T1000 (cell line): ENCODE results near the gene DNAH9.
A peak's percentile ranks its signal among the peaks of the same experiment; 100 is the strongest.

Source experiments
- DNase-seq: peaks from one replicate; lab custom pipeline; 2025; ENCODE audit warnings: mixed read lengths; lab: John Stamatoyannopoulos, UW

DNAH9 gene

GRCh38 chr17:11601661-11602060 lies 3.4 kb downstream of the DNAH9 start:
- no peak for DNase-seq

GRCh38 chr17:11608396-11608795 lies 10.1 kb downstream of the DNAH9 start:
- DNase-seq: no peak

GRCh38 chr17:11610999-11611566 lies 12.8 kb downstream of the DNAH9 start:
- DNase-seq: no peak

GRCh38 chr17:11612956-11613355 lies 14.7 kb downstream of the DNAH9 start:
- no peak for DNase-seq

- no peak for DNase-seq
These were observed 20.7 kb downstream of the DNAH9 start for GRCh38 chr17:11618861-11619566.

- DNase-seq: no peak
These were observed 24.2 kb downstream of the DNAH9 start for GRCh38 chr17:11622492-11622891.

- no peak for DNase-seq
These were observed 26.7 kb downstream of the DNAH9 start for GRCh38 chr17:11624976-11625375.

- DNase-seq: no peak
These were observed 27.6 kb downstream of the DNAH9 start for GRCh38 chr17:11625878-11626277.

GRCh38 chr17:11627301-11627940 lies 29.2 kb downstream of the DNAH9 start:
- no peak for DNase-seq

- no peak for DNase-seq
These were observed 30.1 kb downstream of the DNAH9 start for GRCh38 chr17:11628374-11628773.

- DNase-seq: no peak
These were observed 30.6 kb downstream of the DNAH9 start for GRCh38 chr17:11628831-11629230.

GRCh38 chr17:11636771-11637170 lies 38.5 kb downstream of the DNAH9 start:
- DNase-seq: no peak

GRCh38 chr17:11637796-11638195 lies 39.5 kb downstream of the DNAH9 start:
- DNase-seq: no peak

- DNase-seq: no peak
These were observed 40.5 kb downstream of the DNAH9 start for GRCh38 chr17:11638700-11639265.

- DNase-seq: no peak
These were observed 41.6 kb downstream of the DNAH9 start for GRCh38 chr17:11639736-11640462.

- no peak for DNase-seq
These were observed 42.2 kb downstream of the DNAH9 start for GRCh38 chr17:11640463-11640814.

- no peak for DNase-seq
These were observed 43.4 kb downstream of the DNAH9 start for GRCh38 chr17:11641521-11642275.

GRCh38 chr17:11642655-11643054 lies 44.4 kb downstream of the DNAH9 start:
- no peak for DNase-seq

- DNase-seq: no peak
These were observed 45.6 kb downstream of the DNAH9 start for GRCh38 chr17:11643851-11644250.

GRCh38 chr17:11644265-11645212 lies 46.3 kb downstream of the DNAH9 start:
- peak; percentile 2 for DNase-seq

- DNase-seq: no peak
These were observed 47.2 kb downstream of the DNAH9 start for GRCh38 chr17:11645426-11645825.
